Activated CD4-positive, alpha-beta T cell treated with anti-CD3 and anti-CD28 coated beads for 48 hours (primary cell): ENCODE data around the gene RPL26.
A peak's percentile ranks its signal among the peaks of the same experiment; 100 is the strongest.
"Not testable (repeated sequence)": the region's sequence is repeated elsewhere in the genome, so short reads cannot be mapped to it uniquely, and the experiment has no call there.

Experiments
- DNase-seq: peaks from one replicate; pipeline ENCODE4 v3.0.0-alpha.2; 2020

RPL26 gene

GRCh38 chr17:8362651-8363332 is 20.2 kb downstream of the RPL26 start:
- DNase-seq = no peak

GRCh38 chr17:8360751-8361150 is 22.2 kb downstream of the RPL26 start:
- no peak for DNase-seq

GRCh38 chr17:8360260-8360659 is 22.7 kb downstream of the RPL26 start:
- DNase-seq = no peak

- no peak for DNase-seq
Observed at GRCh38 chr17:8359769-8360168, 23.2 kb downstream of the RPL26 start.

GRCh38 chr17:8357910-8358309 is 25.1 kb downstream of the RPL26 start:
- DNase-seq = no peak

DNA sequence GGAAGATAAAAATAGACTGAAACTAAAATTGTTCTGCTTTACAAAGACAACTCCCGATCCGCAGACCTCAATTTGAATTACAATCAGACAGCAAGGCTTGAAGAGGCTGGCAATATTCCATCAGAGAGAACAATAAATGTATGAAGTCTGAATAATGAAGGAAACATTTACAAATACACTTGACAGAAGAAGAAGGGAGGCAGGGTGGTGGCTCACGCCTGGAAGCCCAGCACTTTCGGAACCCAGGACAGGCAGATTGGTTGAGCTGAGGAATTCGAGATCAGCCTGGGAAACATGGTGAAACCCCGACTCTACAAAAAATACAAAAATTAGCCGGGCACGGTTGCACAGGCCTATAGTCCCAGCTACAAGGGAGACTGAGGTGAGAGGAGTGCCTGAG is 28.8 kb downstream of the RPL26 start:
- DNase-seq = no peak

GRCh38 chr17:8353736-8354135 is 29.3 kb downstream of the RPL26 start:
- DNase-seq = no peak

DNA sequence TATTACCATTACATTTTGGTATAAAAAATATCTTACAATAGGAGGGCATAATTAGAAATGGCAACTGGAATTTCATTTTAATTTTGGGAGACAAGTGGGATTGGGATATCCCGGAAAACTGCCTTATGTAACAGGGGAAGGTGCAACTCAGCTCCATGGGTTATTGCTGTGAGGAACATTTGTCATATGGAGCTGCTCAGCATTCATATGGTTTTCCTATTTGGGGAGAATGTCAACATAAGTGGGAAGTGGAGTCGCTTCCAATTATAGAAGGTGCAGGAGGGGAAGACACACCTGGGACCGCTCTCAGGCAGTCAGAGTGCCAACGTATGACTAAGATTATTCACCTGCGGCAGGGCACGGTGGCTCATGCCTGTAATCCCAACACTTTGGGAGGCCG is 32.7 kb downstream of the RPL26 start:
- no peak for DNase-seq

DNA sequence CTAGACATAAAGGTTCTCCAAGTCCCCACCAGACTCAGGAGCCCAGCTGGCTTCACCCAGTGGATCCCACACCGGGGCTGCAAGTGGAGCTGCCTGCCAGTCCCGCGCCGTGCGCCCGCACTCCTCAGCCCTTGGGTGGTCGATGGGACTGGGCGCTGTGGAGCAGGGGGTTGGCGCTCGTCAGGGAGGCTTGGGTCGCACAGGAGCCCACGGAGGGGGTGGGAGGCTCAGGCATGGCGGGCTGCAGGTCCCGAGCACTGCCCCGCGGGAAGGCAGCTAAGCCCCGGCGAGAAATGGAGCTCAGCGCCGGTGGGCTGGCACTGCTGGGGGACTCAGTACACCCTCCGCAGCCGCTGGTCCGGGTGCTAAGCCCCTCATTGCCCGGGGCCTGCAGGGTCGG is 36.0 kb downstream of the RPL26 start:
- not testable (repeated sequence) for DNase-seq

GRCh38 chr17:8345951-8346665 is 36.9 kb downstream of the RPL26 start:
- DNase-seq = no peak

GRCh38 chr17:8345052-8345690 is 37.8 kb downstream of the RPL26 start:
- DNase-seq = peak; percentile 21

GRCh38 chr17:8341456-8341855 is 41.5 kb downstream of the RPL26 start:
- no peak for DNase-seq

GRCh38 chr17:8339540-8339939 is 43.5 kb downstream of the RPL26 start, which contains the start of gene ODF4:
ODF4 (plus strand) TSS chr17:8339840; CDS start chr17:8340052, 212 bp downstream.
- no peak for DNase-seq

- DNase-seq = no peak
Observed at GRCh38 chr17:8338753-8339140, 44.2 kb downstream of the RPL26 start.

DNA sequence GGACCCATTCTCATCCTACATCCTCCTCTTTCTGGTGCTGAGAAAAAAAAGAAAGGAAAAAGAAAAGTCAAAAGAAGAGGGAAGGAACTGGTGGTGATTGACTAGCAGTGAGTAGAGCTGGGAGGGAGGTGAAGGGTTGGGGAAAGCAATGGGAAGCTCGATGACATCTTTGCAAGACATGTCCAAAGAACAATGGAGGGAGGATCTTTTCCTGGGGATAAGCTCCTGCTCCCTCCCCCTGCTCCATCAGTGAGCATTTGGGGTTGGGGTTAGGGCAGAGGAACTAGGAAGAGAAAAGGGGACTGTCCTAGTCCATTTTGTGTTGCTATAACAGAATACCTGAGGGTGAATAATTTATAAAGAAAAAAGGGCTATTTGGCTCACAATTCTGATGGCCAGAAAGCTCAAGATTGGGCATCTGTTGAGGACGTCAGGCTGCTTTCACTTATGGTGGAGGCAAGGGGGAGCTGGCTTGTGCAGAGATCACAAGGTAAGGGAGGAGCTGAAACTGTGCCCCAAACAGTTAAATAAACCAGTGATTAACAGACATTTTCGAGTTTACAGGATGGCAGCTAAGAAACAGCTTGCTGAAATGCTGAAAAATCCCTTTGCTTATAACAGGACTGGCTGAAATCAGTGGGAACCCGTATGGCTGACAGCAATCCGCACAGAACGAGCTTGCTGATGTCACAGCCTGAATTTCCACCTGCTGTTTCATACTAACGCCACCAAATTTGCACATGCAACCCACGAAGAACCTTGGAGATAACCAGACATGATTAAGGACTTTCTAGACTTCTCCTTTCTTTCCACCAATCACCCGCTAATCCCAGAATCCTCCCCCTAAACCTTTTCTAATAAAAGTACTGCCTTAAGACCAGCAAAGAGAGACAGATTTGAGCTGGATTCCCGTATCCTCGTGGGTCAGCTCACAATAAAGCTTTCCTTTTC is 44.9 kb downstream of the RPL26 start:
- DNase-seq = peak; percentile 6

GRCh38 chr17:8333281-8333680 is 49.7 kb downstream of the RPL26 start:
- DNase-seq = no peak

DNA sequence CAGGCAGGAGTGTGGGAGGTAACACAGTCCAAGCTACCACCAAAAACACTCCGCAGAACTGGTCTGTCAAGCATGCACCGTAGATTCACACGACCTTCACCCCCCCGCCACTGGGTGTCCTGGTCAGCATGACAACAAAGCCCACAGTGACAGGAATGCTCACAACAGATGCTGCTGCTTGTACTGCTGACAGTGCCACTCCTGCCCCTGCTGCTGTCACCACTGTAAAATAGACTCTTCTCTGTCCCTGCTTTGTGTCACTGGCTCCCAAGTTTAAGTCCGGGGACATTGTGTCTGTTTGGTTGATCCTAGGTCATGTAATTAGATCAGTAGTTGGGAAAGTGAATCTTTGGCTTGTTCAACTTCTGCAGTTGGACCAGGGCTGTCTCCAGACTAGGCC is 50.3 kb downstream of the RPL26 start:
- no peak for DNase-seq

- DNase-seq = no peak
Observed at GRCh38 chr17:8332128-8332527, 50.9 kb downstream of the RPL26 start.
